Left lung (tissue), 10 donors: Measurements from ENCODE around the gene ZDHHC19. TPM values are rescaled to one million over a fixed set of nuclear protein-coding genes. Genes with fewer than 3 reads are reported as not detected.

Source experiments
- ATAC-seq: fragments of 200-7000 bp; cut with Tn5 transposase; one replicate; pipeline ENCODE4 v1.9.1; 2020; ENCODE audit warnings: moderate library complexity
- DNase-seq, 4 donors: peaks; one replicate each; pipeline ENCODE4 v3.0.0-alpha.2; 2013 to 2020
- H3K27ac ChIP-seq, 2 donors: fragments of 200-600 bp; sonication (generic) in 1 of 2; one replicate each; pipeline versions ENCODE4 v1.5.0 to v1.8.0; 2020 to 2021
- H3K27me3 ChIP-seq, 2 donors: fragments of 200-600 bp; sonication (generic) in 1 of 2; one replicate each; pipeline versions ENCODE4 v1.5.0 to v1.8.0; 2020 to 2021
- H3K36me3 ChIP-seq, 2 donors: fragments of 200-600 bp; sonication (generic) in 1 of 2; one replicate each; pipeline versions ENCODE4 v1.5.0 to v1.8.0; 2020 to 2021
- H3K4me1 ChIP-seq, 2 donors: fragments of 200-600 bp; one replicate each; pipeline ENCODE4 v1.8.0; 2021
- H3K4me3 ChIP-seq, 2 donors: fragments of 200-600 bp; sonication (generic) in 1 of 2; one replicate each; pipeline versions ENCODE4 v1.5.0 to v1.8.0; 2020 to 2021; ENCODE audit warnings: mild to moderate bottlenecking in 1 of 2
- H3K9me3 ChIP-seq, 2 donors: fragments of 200-600 bp; sonication (generic) in 1 of 2; one replicate each; pipeline versions ENCODE4 v1.5.0 to v1.8.0; 2020 to 2021
- intact Hi-C, 2 donors: fragments of 100-400 bp; cut with DNase I; formaldehyde crosslinking; loops; one replicate each; pipeline versions ENCODE4 v1.11.2 to v1.14.2; 2022
- polyA plus RNA-seq, 6 donors: library from polyadenylated mRNA; unstranded; fragments of 120-200 nt; gene quantifications; one replicate each; pipeline ENCODE4 v1.2.1, GENCODE V29; 2013; ENCODE audit not compliant: insufficient read length in 6 of 6
- total RNA-seq, 2 donors: library from RNA; stranded (reverse); fragmentation: NEBNext Ultra II Directional; extraction: Animal tissue kit (Norgen Biotek cat#: 25700); gene quantifications; one replicate each; pipeline ENCODE4 v1.2.1, GENCODE V29; 2021
- TF ChIP-seq, protein P1 (sequence below), 2 donors: fragments of 200-600 bp; sonication (generic) in 1 of 2; IDR thresholded peaks; one replicate each; pipeline versions ENCODE4 v1.5.0 to v1.8.0; 2021; ENCODE audit warnings: antibody characterized with exemption in 2 of 2
- donor health status: DM: no; HTN: yes; CAD: no.
- donor health status: DM: no; HTN: no; CAD: no.

Gene ZDHHC19
- total and polyA plus RNA-seq, 8 donors, result 0.20 to 8.8 (median 0.48) TPM; not detected in 3

DNA sequence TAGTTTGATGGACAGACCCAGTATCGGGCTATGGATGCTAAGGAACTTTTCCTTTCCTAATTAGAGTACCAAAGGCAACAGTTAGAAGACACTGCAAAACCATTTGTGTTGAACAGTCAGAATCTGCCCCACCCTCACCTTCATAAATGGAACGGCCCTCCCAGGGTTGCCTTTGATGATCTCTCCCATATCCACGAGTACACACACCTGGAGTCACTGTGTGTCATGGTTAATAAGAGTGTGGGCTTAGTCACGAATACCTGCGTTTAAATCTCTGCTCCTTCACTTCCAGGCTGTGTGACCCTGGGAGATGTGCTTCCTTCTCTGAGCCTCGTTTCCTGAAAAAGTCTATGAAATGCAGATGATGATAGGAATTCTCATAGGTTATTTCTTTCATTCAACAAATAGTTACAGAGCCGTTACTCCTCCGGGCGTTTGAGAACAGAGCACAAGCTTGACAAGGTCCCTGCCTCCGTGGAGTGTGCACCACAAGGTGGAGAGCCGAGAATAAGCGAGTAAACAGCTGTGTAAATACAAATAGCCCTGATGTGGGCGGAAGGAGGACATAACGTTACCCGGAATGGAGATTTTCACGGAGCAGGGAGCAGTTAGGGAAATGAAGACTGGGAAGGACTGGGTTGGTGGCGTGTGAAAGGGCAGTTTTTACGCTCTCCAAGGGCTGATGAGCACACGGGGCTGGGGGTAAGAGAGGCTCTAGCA lies 11.8 kb upstream of the ZDHHC19 start:
- H3K27me3 ChIP-seq, result no peaks in the 10 kb centered on the region
- DNase-seq (no peak), ATAC-seq (no peak)
- no peak overlapping the region for H3K4me3 ChIP-seq
- TF ChIP-seq, protein P1, sequence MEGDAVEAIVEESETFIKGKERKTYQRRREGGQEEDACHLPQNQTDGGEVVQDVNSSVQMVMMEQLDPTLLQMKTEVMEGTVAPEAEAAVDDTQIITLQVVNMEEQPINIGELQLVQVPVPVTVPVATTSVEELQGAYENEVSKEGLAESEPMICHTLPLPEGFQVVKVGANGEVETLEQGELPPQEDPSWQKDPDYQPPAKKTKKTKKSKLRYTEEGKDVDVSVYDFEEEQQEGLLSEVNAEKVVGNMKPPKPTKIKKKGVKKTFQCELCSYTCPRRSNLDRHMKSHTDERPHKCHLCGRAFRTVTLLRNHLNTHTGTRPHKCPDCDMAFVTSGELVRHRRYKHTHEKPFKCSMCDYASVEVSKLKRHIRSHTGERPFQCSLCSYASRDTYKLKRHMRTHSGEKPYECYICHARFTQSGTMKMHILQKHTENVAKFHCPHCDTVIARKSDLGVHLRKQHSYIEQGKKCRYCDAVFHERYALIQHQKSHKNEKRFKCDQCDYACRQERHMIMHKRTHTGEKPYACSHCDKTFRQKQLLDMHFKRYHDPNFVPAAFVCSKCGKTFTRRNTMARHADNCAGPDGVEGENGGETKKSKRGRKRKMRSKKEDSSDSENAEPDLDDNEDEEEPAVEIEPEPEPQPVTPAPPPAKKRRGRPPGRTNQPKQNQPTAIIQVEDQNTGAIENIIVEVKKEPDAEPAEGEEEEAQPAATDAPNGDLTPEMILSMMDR (IDR thresholded peaks at IDR 0.05), result no peak
- H3K36me3 ChIP-seq, result no peaks in the 10 kb centered on the region
- no peaks in the 10 kb centered on the region for H3K9me3 ChIP-seq
- peaks cover 8 to 19% of the 10 kb centered on the region in 2 donors for H3K4me1 ChIP-seq
- H3K27ac ChIP-seq, result no peak overlapping the region
- intact Hi-C loops, result no loop called here

DNA sequence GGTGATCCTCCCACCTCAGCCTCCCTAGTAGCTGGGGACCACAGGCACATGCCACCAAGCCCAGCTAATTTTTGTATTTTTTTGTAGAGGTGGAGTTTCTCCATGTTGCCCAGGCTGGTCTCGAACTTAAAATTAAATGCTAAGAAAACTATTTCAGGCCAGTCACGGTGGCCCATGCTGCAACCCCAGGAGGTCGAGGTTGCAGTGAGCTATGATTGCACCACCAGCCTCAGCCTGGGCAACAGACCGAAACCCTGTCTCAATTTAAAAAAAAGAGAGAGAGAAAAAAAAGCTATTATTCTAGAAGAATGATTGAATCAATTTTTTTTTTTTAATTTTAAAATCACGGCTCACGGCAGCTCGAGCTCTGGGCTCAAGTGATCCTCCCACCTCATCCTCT lies 9.8 kb upstream of the ZDHHC19 start:
- peaks cover 8 to 32% of the 10 kb centered on the region in 2 donors for H3K4me1 ChIP-seq
- no peak for DNase-seq
- TF ChIP-seq, protein P1 (IDR thresholded peaks at IDR 0.05), result no peak
- no peak for ATAC-seq
- H3K27me3 ChIP-seq, result peaks cover 0 to 13% of the 10 kb centered on the region in 2 donors
- peak overlapping the region in 1 of 2 donors; percentile 87 for H3K27ac ChIP-seq
- H3K4me3 ChIP-seq, result no peak overlapping the region
- intact Hi-C loops, result no loop called here
- no peaks in the 10 kb centered on the region for H3K9me3 ChIP-seq
- H3K36me3 ChIP-seq, result no peaks in the 10 kb centered on the region

DNA sequence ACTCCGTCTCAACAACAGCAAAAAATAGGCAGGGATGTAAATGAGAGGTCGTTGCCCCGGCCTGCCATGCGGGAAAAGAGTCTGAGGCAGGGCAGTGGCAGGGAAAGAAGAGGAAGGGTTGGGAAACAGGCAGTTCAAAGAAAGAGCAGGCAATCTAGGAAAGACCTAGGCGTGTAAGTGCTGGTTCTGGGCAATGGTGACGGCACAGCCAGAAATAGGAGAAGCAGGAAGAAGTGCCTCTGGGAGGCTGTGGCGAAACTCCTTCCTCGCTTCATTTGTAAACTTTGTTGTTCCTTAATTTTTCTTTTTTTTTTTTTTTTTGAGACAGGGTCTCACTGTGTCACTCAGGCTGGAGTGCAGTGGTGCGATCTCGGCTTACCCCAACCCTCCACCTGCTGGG lies 9.4 kb upstream of the ZDHHC19 start:
- intact Hi-C loops, result no loop called here

DNA sequence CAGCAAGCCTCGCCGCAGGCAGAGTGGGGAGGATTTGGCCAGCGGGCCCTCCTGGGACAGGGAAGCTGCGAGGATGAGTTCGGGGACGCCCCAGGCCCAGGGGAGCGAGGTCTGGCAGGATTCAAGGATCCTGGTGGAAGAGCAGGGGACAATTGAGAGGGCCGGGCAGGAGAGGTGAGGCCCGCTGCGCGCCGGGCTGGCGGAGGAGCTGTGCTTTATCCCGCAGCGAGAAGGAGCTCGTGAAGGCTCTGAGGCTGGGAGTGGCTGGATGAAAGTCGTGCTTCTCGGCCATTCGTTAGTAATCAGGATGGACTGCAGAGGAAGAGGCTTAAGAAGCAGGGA lies 8.7 kb upstream of the ZDHHC19 start:
- ATAC-seq, result no peak
- Histone ChIP-seq H3K27ac (peak overlapping the region in 1 of 2 donors; percentile 87), H3K4me3 (peak overlapping the region in 1 of 2 donors; percentile 32), H3K4me1 (peaks cover 8 to 38% of the 10 kb centered on the region in 2 donors), H3K36me3 (no peaks in the 10 kb centered on the region), H3K9me3 (no peaks in the 10 kb centered on the region), H3K27me3 (peaks cover 0 to 23% of the 10 kb centered on the region in 2 donors)
- no peak for DNase-seq
- intact Hi-C loops, result no loop called here
- TF ChIP-seq, protein P1 (IDR thresholded peaks at IDR 0.05), result no peak

More for the DNA sequence above, 9.4 kb upstream of the ZDHHC19 start:
- TF ChIP-seq, protein P1 (IDR thresholded peaks at IDR 0.05), result no peak
- no peaks in the 10 kb centered on the region for H3K36me3 ChIP-seq
- H3K4me3 ChIP-seq, result no peak overlapping the region
- peaks cover 0 to 17% of the 10 kb centered on the region in 2 donors for H3K27me3 ChIP-seq
- H3K4me1 ChIP-seq, result peaks cover 8 to 35% of the 10 kb centered on the region in 2 donors
- no peaks in the 10 kb centered on the region for H3K9me3 ChIP-seq
- ATAC-seq (peak; percentile 49), DNase-seq (peak in 1 of 4 donors; percentile 77)
- peak overlapping the region in 1 of 2 donors; percentile 87 for H3K27ac ChIP-seq

DNA sequence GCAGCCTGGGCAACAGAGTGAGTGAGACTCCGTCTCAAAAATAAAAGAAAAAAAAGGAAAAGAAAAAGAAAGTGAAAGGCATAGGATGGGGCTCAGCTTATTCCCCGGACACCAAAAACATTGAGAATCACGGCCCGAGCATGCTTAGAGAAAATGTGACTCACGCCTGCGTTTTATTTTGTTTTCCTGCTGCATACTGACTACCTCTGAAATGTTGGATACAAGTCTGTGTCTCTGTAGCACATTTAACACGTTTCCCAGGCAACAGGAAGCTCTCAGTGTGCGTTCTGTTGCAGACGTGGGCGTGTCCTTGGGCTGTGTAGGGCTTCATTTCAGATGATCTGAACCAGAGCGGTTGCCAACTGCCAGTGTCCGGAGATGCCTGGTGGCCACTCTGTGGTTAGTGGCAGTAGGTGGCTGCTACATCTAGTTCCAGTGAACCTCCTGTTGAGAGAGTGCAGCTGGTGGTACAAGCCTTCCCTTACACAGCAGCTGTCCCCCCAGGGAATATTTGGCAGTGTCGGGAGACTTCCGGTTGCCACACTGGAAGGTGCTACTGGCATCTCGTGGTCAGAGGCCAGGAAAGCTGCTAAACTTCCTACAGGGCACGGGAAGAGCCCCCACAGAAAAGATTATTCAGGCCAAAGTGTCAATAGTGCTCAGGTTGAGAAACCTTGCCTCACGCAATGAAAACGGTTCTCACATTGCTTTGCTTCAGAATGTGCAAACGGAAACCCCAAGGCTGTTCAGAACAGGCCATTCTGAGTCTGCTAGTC lies 8.2 kb upstream of the ZDHHC19 start:
- intact Hi-C loops, result no loop called here
- H3K36me3 ChIP-seq, result no peaks in the 10 kb centered on the region
- peak; percentile 74 for ATAC-seq
- H3K27ac ChIP-seq, result peak overlapping the region in 1 of 2 donors; percentile 87
- H3K9me3 ChIP-seq, result no peaks in the 10 kb centered on the region
- H3K4me3 ChIP-seq, result peak overlapping the region; percentile 3 to 32
- DNase-seq, result peak in 3 of 4 donors; percentile 41 to 75 (median 71)
- H3K4me1 ChIP-seq, result peaks cover 8 to 38% of the 10 kb centered on the region in 2 donors
- H3K27me3 ChIP-seq, result peaks cover 0 to 28% of the 10 kb centered on the region in 2 donors
- TF ChIP-seq, protein P1 (IDR thresholded peaks at IDR 0.05), result no peak
